Neural cell (in vitro differentiated cells): ENCODE results near the gene KRT32. TPM values are rescaled to one million over a fixed set of nuclear protein-coding genes. Genes with fewer than 3 reads are reported as not detected.

Experiments used
- H2AFZ ChIP-seq: fragments of 200-600, 300-800 bp; sonication (generic), shearing (Covaris generic); 2 replicates; pipeline ENCODE4 v1.6.0; 2014; ENCODE audit warnings: low read depth, mild to moderate bottlenecking, antibody characterized with exemption, low read length, moderate library complexity
- H3F3A ChIP-seq: fragments of 200-600 bp; shearing (Covaris generic); 2 replicates; pipeline ENCODE4 v1.6.1; 2016; ENCODE audit warnings: mild to moderate bottlenecking, moderate library complexity, mixed read lengths, antibody characterized with exemption, low read length; ENCODE audit not compliant: insufficient read depth, poor library complexity, severe bottlenecking
- H3K27ac ChIP-seq: fragments of 200-600, 300-800 bp; sonication (generic), shearing (Covaris generic); 2 replicates; pipeline ENCODE4 v1.5.1; 2014; ENCODE audit warnings: mild to moderate bottlenecking, low read length, moderate library complexity
- H3K27me3 ChIP-seq: fragments of 300-800, 200-600 bp; sonication (generic), shearing (Covaris generic); 2 replicates; pipeline ENCODE4 v1.6.0; 2014; ENCODE audit warnings: mild to moderate bottlenecking, low read depth, low read length, moderate library complexity; ENCODE audit not compliant: insufficient read depth
- H3K36me3 ChIP-seq: fragments of 300-800, 200-600 bp; sonication (generic), shearing (Covaris generic); 2 replicates; pipeline ENCODE4 v1.5.1; 2014; ENCODE audit warnings: mild to moderate bottlenecking, antibody characterized with exemption, low read length, moderate library complexity; ENCODE audit not compliant: insufficient read depth
- H3K4me2 ChIP-seq: fragments of 300-800, 200-600 bp; sonication (generic), shearing (Covaris generic); 2 replicates; pipeline ENCODE4 v1.6.0; 2014; ENCODE audit warnings: mild to moderate bottlenecking, low read length
- H3K4me3 ChIP-seq: fragments of 300-800, 200-600 bp; sonication (generic), shearing (Covaris generic); 2 replicates; pipeline ENCODE4 v1.5.1; 2014; ENCODE audit warnings: mild to moderate bottlenecking, low read length, moderate library complexity
- H3K79me2 ChIP-seq: fragments of 200-600 bp; shearing (Covaris generic); replicated peaks from 2 replicates; pipeline ENCODE4 v1.6.0; 2014; ENCODE audit warnings: mild to moderate bottlenecking, low read length, moderate library complexity; ENCODE audit not compliant: insufficient read depth
- H3K9ac ChIP-seq: fragments of 300-800, 200-600 bp; sonication (generic), shearing (Covaris generic); 2 replicates; pipeline ENCODE4 v1.6.1; 2016; ENCODE audit warnings: mild to moderate bottlenecking, low read length, mixed read lengths
- H3K9me2 ChIP-seq: fragments of 200-600 bp; shearing (Covaris generic); 2 replicates; pipeline ENCODE4 v1.6.1; 2016; ENCODE audit warnings: mild to moderate bottlenecking, low read length, mixed read lengths; ENCODE audit not compliant: insufficient read depth
- H3K9me3 ChIP-seq: fragments of 200-600, 300-800 bp; sonication (generic), shearing (Covaris generic); 2 replicates; pipeline ENCODE4 v1.6.1; 2016; ENCODE audit warnings: mild to moderate bottlenecking, mixed run types, low read length, moderate library complexity, mixed read lengths
- H4K20me1 ChIP-seq: fragments of 200-600 bp; shearing (Covaris generic); 2 replicates; pipeline ENCODE4 v1.6.1; 2016; ENCODE audit warnings: mild to moderate bottlenecking, mixed run types; ENCODE audit not compliant: insufficient read depth
- EP300 ChIP-seq: fragments of 450-650 bp; conservative IDR thresholded peaks from 2 replicates; pipeline ENCODE4 v1.6.1; 2014; ENCODE audit warnings: antibody characterized with exemption, mild to moderate bottlenecking, moderate library complexity; ENCODE audit not compliant: poor library complexity, severe bottlenecking
- EZH2 ChIP-seq: fragments of 200-600, 300-800 bp; shearing (Covaris generic), sonication (generic); IDR thresholded peaks from 2 replicates; pipeline ENCODE4 v1.6.1; 2014; ENCODE audit warnings: antibody characterized with exemption, low read length, borderline replicate concordance, mild to moderate bottlenecking; ENCODE audit not compliant: insufficient read depth, poor library complexity, severe bottlenecking
- MXI1 ChIP-seq: fragments of 450-650 bp; conservative IDR thresholded peaks from 2 replicates; pipeline ENCODE4 v1.6.1; 2014; ENCODE audit warnings: antibody characterized with exemption, mild to moderate bottlenecking; ENCODE audit not compliant: poor library complexity, severe bottlenecking
- POLR2AphosphoS5 ChIP-seq: IDR thresholded peaks from 2 replicates; pipeline ENCODE4 v1.6.1; 2012
- RAD21 ChIP-seq: fragments of 450-650 bp; conservative IDR thresholded peaks from 2 replicates; pipeline ENCODE4 v1.6.1; 2014; ENCODE audit warnings: antibody characterized with exemption, mild to moderate bottlenecking, moderate library complexity
- SMC3 ChIP-seq: fragments of 450-650 bp; conservative IDR thresholded peaks from 2 replicates; pipeline ENCODE4 v1.6.1; 2014; ENCODE audit warnings: antibody characterized with exemption, mild to moderate bottlenecking, moderate library complexity; ENCODE audit not compliant: poor library complexity
- TAF1 ChIP-seq: IDR thresholded peaks from 2 replicates; pipeline ENCODE4 v1.6.1; 2012; ENCODE audit warnings: low read depth
- polyA plus RNA-seq: library from polyadenylated mRNA; depleted of rRNA; stranded (reverse); fragments of >200 nt; gene quantifications from 2 replicates; pipeline ENCODE4 v1.2.3, GENCODE V29; 2014
- TF ChIP-seq, protein P1 (sequence below): fragments of 450-650 bp; IDR thresholded peaks from 2 replicates; pipeline ENCODE4 v1.5.1; 2014; ENCODE audit warnings: antibody characterized with exemption, mild to moderate bottlenecking, moderate library complexity; ENCODE audit not compliant: poor library complexity, severe bottlenecking
- TF ChIP-seq, protein P2 (sequence below): IDR thresholded peaks from 2 replicates; pipeline ENCODE4 v1.6.1; 2012; ENCODE audit warnings: borderline replicate concordance

KRT32 gene
- polyA plus RNA-seq, 1 donor from 2014 or later, result not detected

DNA sequence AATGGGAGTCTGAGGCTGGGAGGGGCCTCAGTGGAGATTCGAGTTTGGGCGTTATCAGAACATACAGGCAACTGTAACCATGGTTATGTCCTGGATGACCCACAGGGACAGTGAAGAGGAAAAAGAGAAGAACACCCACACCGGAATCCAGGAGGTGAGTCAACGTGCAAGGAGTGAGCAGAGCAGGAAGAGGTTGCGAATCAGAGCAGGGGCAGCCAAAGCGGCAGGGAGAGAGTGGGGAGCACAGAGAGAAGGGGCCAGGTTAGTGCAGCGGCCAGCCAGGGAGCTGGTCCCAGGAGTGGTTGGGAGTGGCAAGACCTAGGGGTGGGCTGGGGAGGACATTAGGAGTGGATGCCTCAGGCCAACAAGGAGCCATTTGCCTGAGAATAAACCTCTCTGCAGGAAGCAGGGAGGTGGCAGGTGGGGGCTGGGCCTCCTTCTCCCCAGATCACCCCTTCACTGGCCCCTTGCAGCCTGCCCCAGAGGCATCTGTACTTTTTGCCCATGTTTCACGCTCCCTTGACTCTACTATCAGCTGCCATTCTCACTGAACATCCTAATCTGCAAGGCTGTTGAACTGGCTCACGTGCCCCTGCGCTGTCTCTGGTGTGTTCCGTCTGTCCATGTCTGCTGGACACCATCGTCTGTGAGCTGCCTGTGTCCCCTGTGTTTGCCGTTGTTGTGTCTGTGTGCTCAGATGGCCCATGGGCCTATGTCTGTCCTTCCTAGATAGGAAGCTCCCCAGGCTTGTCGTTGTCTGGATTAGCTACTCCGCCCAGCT lies 33.1 kb upstream of the KRT32 start:
- Histone ChIP-seq H3K9me3 (no peaks in the 10 kb centered on the region), H3K4me3 (no peak overlapping the region), H4K20me1 (no peaks in the 10 kb centered on the region), H3K36me3 (no peaks in the 10 kb centered on the region), H3K79me2 (no peaks in the 10 kb centered on the region), H3K27me3 (no peaks in the 10 kb centered on the region), H3K9ac (no peak overlapping the region), H3K27ac (no peak overlapping the region), H3K9me2 (no peaks in the 10 kb centered on the region), H3K4me2 (no peak overlapping the region), H2AFZ (no peak overlapping the region), H3F3A (no peaks in the 10 kb centered on the region)
- TF ChIP-seq POLR2AphosphoS5, result no peak
- no peak for TF ChIP-seq TAF1

DNA sequence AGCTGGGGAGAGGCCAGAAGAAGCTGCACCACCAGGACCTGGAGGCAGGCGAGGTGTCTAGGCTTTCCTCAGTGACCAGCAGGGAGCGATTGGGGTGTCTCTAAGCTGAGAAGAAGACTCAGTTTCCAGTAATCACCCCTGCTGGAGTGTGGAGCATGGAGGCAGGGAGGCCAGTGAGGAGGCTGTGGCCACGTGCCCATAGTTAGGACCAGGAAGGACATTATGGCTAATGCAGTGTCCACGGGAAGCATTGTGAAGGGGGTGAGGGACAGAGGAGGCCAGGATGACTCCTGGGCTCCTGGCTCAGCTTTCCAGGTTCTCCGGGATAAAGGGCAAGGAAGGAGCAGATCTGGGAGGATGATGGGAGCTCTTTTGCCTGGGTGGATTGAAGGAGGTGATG lies 32.5 kb upstream of the KRT32 start:
- Histone ChIP-seq H3F3A (no peaks in the 10 kb centered on the region), H3K9me3 (no peaks in the 10 kb centered on the region), H3K9ac (no peak overlapping the region)

More for the DNA sequence above, 32.5 kb upstream of the KRT32 start:
- H3K9me2 ChIP-seq, result no peaks in the 10 kb centered on the region
- H3K27me3 ChIP-seq, result no peaks in the 10 kb centered on the region
- H3K79me2 ChIP-seq, result no peaks in the 10 kb centered on the region
- H3K36me3 ChIP-seq, result no peaks in the 10 kb centered on the region
- TF ChIP-seq POLR2AphosphoS5 (no peak), EP300 (no peak), RAD21 (no peak), SMC3 (no peak), MXI1 (no peak), TAF1 (no peak), EZH2 (no peak)
- TF ChIP-seq, protein P1, sequence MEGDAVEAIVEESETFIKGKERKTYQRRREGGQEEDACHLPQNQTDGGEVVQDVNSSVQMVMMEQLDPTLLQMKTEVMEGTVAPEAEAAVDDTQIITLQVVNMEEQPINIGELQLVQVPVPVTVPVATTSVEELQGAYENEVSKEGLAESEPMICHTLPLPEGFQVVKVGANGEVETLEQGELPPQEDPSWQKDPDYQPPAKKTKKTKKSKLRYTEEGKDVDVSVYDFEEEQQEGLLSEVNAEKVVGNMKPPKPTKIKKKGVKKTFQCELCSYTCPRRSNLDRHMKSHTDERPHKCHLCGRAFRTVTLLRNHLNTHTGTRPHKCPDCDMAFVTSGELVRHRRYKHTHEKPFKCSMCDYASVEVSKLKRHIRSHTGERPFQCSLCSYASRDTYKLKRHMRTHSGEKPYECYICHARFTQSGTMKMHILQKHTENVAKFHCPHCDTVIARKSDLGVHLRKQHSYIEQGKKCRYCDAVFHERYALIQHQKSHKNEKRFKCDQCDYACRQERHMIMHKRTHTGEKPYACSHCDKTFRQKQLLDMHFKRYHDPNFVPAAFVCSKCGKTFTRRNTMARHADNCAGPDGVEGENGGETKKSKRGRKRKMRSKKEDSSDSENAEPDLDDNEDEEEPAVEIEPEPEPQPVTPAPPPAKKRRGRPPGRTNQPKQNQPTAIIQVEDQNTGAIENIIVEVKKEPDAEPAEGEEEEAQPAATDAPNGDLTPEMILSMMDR, result no peak
- TF ChIP-seq, protein P2, sequence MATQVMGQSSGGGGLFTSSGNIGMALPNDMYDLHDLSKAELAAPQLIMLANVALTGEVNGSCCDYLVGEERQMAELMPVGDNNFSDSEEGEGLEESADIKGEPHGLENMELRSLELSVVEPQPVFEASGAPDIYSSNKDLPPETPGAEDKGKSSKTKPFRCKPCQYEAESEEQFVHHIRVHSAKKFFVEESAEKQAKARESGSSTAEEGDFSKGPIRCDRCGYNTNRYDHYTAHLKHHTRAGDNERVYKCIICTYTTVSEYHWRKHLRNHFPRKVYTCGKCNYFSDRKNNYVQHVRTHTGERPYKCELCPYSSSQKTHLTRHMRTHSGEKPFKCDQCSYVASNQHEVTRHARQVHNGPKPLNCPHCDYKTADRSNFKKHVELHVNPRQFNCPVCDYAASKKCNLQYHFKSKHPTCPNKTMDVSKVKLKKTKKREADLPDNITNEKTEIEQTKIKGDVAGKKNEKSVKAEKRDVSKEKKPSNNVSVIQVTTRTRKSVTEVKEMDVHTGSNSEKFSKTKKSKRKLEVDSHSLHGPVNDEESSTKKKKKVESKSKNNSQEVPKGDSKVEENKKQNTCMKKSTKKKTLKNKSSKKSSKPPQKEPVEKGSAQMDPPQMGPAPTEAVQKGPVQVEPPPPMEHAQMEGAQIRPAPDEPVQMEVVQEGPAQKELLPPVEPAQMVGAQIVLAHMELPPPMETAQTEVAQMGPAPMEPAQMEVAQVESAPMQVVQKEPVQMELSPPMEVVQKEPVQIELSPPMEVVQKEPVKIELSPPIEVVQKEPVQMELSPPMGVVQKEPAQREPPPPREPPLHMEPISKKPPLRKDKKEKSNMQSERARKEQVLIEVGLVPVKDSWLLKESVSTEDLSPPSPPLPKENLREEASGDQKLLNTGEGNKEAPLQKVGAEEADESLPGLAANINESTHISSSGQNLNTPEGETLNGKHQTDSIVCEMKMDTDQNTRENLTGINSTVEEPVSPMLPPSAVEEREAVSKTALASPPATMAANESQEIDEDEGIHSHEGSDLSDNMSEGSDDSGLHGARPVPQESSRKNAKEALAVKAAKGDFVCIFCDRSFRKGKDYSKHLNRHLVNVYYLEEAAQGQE, result no peak
- no peak overlapping the region for H3K27ac ChIP-seq
- H3K4me3 ChIP-seq, result no peak overlapping the region
- no peak overlapping the region for H3K4me2 ChIP-seq
- H4K20me1 ChIP-seq, result no peaks in the 10 kb centered on the region
- no peak overlapping the region for H2AFZ ChIP-seq
